Stomach (tissue), 4 donors: ENCODE data around the gene CHST13.

Experiments used
- EP300 ChIP-seq: sonication (generic); formaldehyde crosslinking; IDR thresholded peaks from one replicate; pipeline ENCODE4 v1.6.1; 2017; ENCODE audit warnings: antibody characterized with exemption
- POLR2A ChIP-seq, 4 donors: fragments of 450-650 bp; IDR thresholded peaks; one replicate each; pipeline ENCODE4 v1.6.1; 2016; ENCODE audit warnings: antibody characterized with exemption in 4 of 4, control low read depth in 2 of 4, mild to moderate bottlenecking in 1 of 4, moderate library complexity in 1 of 4
- TF ChIP-seq, protein P1 (sequence below), 7 experiments: fragments of 450-650 bp in 4 of 7; fragments of 200-600 bp in 3 of 7; sonication (generic) in 3 of 7; IDR thresholded peaks; one replicate each; pipeline ENCODE4 v1.5.1; 2016 to 2019; ENCODE audit warnings: antibody characterized with exemption in 7 of 7, control low read depth in 2 of 7, mild to moderate bottlenecking in 1 of 7

DNA sequence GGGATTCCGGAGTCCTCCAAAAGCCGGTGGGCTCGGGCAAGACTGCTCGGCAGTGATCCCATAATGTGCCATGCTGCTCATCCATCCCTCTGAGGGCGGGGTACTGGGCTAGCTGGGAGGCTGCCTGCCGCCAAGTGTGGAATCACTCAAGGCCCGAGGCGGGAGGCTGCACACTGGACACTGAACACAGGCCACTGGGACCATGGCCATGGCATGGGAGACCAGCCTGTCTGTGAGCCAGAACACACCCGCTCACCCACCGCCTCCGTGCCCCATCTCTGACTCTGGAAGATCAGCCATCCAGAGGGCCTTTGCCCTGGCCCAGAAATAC lies 33.4 kb downstream of the CHST13 start:
- no peak for TF ChIP-seq EP300
- TF ChIP-seq, protein P1, sequence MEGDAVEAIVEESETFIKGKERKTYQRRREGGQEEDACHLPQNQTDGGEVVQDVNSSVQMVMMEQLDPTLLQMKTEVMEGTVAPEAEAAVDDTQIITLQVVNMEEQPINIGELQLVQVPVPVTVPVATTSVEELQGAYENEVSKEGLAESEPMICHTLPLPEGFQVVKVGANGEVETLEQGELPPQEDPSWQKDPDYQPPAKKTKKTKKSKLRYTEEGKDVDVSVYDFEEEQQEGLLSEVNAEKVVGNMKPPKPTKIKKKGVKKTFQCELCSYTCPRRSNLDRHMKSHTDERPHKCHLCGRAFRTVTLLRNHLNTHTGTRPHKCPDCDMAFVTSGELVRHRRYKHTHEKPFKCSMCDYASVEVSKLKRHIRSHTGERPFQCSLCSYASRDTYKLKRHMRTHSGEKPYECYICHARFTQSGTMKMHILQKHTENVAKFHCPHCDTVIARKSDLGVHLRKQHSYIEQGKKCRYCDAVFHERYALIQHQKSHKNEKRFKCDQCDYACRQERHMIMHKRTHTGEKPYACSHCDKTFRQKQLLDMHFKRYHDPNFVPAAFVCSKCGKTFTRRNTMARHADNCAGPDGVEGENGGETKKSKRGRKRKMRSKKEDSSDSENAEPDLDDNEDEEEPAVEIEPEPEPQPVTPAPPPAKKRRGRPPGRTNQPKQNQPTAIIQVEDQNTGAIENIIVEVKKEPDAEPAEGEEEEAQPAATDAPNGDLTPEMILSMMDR (IDR thresholded peaks at IDR 0.05) = no peak
- no peak for TF ChIP-seq POLR2A (IDR thresholded peaks at IDR 0.05)
